Calu3 (cell line): ENCODE data around the gene MRPL11. TPM values are rescaled to one million over a fixed set of nuclear protein-coding genes. Genes with fewer than 3 reads are reported as not detected.

ENCODE experiments used
- BruUV-seq: library from RNA; stranded (reverse); fragments of 400-500 nt; replicated peaks from 2 replicates; lab custom pipeline; 2021; lab: Mats Ljungman, UMichigan
- CTCF ChIA-PET: fragments of 300-600 bp; sonication (Branson Sonifier 250); formaldehyde crosslinking; loops from one replicate; lab custom pipeline; 2022; ENCODE audit warnings: antibody characterized with exemption; lab: Charles Lee
- DNase-seq: peaks from one replicate; pipeline ENCODE4 v3.0.0; 2022
- H3K27ac Mint-ChIP-seq: one replicate; pipeline ENCODE4 v1.8.0; 2022; ENCODE audit warnings: mixed read lengths; ENCODE audit not compliant: unreplicated experiment
- H3K27me3 Mint-ChIP-seq: one replicate; pipeline ENCODE4 v1.8.0; 2022; ENCODE audit warnings: mixed read lengths; ENCODE audit not compliant: unreplicated experiment
- H3K36me3 Mint-ChIP-seq: one replicate; pipeline ENCODE4 v1.8.0; 2022; ENCODE audit warnings: mild to moderate bottlenecking, moderate library complexity, mixed read lengths; ENCODE audit not compliant: insufficient read depth, unreplicated experiment
- H3K4me1 Mint-ChIP-seq: one replicate; pipeline ENCODE4 v1.8.0; 2022; ENCODE audit warnings: mild to moderate bottlenecking, low read depth, mixed read lengths; ENCODE audit not compliant: unreplicated experiment
- H3K4me3 Mint-ChIP-seq: one replicate; pipeline ENCODE4 v1.8.0; 2022; ENCODE audit warnings: mild to moderate bottlenecking, low read depth, moderate library complexity, mixed read lengths; ENCODE audit not compliant: unreplicated experiment
- H3K9me3 Mint-ChIP-seq: one replicate; pipeline ENCODE4 v1.8.0; 2022; ENCODE audit warnings: low read depth, mixed read lengths; ENCODE audit not compliant: unreplicated experiment
- intact Hi-C: fragments of 100-400 bp; cut with micrococcal nuclease; formaldehyde crosslinking; loops from one replicate; pipeline ENCODE4 v1.10.0; 2022; ENCODE audit not compliant: unreplicated experiment
- total RNA-seq: library from RNA; stranded (reverse); gene quantifications from 2 replicates; pipeline ENCODE4 v1.2.3, GENCODE V29; 2022
- TF ChIP-seq, protein P1 (sequence below): fragments of 200-600 bp; IDR thresholded peaks from one replicate; pipeline ENCODE4 v1.8.0; 2022; ENCODE audit warnings: antibody characterized with exemption; ENCODE audit not compliant: unreplicated experiment

The MRPL11 gene
- total RNA-seq, 1 experiment from 2014 or later = 79.6 TPM

DNA sequence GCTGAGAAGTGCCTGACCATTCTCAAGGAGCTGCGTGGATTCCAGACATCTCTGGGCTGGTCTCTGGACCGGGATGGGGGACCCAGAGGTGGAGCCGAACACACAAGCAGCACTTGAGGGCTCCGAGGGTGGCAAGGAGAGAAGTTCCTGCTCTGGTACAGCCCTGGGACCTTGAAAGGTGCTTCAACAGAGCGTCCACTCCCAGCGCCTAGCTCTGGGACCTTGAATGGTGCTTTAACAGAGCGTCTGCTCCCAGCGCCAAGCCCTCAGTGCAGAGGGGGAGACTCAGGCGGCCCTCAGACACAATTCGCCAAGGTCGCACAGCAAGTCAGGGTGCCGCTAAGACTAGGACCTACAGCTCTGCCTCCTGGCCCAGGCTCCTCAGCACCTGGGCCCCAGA is 28.5 kb downstream of the MRPL11 start:
- TF ChIP-seq, protein P1, sequence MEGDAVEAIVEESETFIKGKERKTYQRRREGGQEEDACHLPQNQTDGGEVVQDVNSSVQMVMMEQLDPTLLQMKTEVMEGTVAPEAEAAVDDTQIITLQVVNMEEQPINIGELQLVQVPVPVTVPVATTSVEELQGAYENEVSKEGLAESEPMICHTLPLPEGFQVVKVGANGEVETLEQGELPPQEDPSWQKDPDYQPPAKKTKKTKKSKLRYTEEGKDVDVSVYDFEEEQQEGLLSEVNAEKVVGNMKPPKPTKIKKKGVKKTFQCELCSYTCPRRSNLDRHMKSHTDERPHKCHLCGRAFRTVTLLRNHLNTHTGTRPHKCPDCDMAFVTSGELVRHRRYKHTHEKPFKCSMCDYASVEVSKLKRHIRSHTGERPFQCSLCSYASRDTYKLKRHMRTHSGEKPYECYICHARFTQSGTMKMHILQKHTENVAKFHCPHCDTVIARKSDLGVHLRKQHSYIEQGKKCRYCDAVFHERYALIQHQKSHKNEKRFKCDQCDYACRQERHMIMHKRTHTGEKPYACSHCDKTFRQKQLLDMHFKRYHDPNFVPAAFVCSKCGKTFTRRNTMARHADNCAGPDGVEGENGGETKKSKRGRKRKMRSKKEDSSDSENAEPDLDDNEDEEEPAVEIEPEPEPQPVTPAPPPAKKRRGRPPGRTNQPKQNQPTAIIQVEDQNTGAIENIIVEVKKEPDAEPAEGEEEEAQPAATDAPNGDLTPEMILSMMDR = no peak
- CTCF ChIA-PET = interaction anchor here (0.6 to 1.7 kb wide), 2 partner anchors 11 to 365 kb away, joined by 3 to 6 read pairs; no protein-coding TSS in a partner anchor
- Mint-ChIP-seq H3K4me3 (no peak overlapping the region), H3K9me3 (no peaks in the 10 kb centered on the region), H3K27ac (no peak overlapping the region), H3K27me3 (peaks cover 97% of the 10 kb centered on the region), H3K4me1 (no peaks in the 10 kb centered on the region), H3K36me3 (no peaks in the 10 kb centered on the region)
- no TSS peak for BruUV-seq
- DNase-seq = no peak
- intact Hi-C loops = no loop called here

DNA sequence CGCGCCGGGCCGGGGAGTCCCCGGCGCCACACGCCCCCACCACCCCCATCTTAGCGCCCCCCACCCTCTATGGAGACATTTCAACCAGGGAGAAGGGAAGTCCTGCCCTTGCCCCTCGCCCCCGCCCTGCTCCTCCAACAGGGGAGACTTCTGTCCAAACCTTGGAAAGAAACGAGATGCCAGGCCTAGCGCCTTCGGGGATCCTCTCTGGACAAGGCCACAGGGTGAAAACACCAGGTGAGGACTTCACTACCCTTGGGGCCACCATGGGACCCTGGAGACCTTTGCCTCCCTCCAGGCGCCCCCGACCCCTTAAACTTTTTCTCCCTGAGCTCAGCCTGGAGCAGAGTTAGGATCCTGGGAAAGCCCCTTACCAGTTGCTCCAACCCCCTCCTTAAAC is 29.4 kb downstream of the MRPL11 start:
- intact Hi-C loops = no loop called here
- Mint-ChIP-seq H3K36me3 (no peaks in the 10 kb centered on the region), H3K9me3 (no peaks in the 10 kb centered on the region), H3K4me3 (no peak overlapping the region), H3K4me1 (no peaks in the 10 kb centered on the region), H3K27me3 (peaks cover 97% of the 10 kb centered on the region), H3K27ac (no peak overlapping the region)
- DNase-seq = no peak
- TF ChIP-seq, protein P1 = no peak
- no TSS peak for BruUV-seq
- CTCF ChIA-PET = interaction anchor here (1.4 to 1.7 kb wide), 3 partner anchors 12 to 269 kb away, joined by 3 to 9 read pairs (median 6); partner anchors contain the start of genes MRPL11 and RBM4B

DNA sequence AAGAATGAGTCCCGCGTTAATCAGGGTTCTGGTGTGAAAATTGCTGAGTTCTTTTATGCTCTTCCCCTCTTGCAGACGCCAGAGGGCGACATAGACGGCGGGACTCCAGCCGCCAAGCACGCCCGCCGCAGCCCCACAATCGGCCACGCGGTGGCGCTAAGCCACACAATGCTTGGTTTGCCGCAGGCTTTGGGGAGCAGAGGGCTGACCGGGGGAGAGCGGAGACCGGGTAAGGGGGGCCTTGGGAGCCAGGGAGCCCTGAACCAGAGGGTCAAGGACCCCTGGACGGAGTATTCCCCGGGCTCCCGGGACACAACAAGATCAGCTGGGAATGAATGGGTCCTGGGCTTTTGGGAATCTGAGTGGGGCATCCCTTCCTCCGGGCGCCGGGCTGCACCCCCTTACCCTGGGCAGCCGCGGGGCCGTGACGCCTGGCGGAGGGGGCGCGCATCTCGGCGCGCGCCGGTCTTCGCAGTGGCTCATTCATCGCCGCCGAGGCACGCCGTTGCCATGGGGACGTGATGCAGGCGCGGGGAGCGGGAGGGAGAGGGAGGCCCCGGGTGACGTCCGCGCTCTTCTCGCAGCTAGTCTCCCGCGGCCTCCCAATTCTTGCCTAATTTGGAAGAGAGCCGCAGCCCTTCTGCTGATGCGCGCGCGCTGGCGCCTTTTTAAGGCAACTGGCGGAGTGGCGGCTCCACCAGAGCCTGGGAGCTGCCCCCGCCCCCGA is 30.0 kb downstream of the MRPL11 start:
- TF ChIP-seq, protein P1 = peak; percentile 99
- no peak overlapping the region for H3K27ac Mint-ChIP-seq
- no peaks in the 10 kb centered on the region for H3K36me3 Mint-ChIP-seq
- H3K27me3 Mint-ChIP-seq = peaks cover 97% of the 10 kb centered on the region
- intact Hi-C loops = loop anchor here (1.0 kb wide), 1 partner anchor 22 kb away; no protein-coding TSS in a partner anchor
- no peaks in the 10 kb centered on the region for H3K9me3 Mint-ChIP-seq
- BruUV-seq = no TSS peak
- peak overlapping the region; percentile 47 for H3K4me3 Mint-ChIP-seq
- peak; percentile 93 for DNase-seq
- CTCF ChIA-PET = interaction anchor here (0.5 to 1.8 kb wide), 6 partner anchors 10 to 384 kb away, joined by 3 to 9 read pairs (median 4); partner anchors contain the start of genes MRPL11 and RBM4B
- H3K4me1 Mint-ChIP-seq = no peaks in the 10 kb centered on the region

DNA sequence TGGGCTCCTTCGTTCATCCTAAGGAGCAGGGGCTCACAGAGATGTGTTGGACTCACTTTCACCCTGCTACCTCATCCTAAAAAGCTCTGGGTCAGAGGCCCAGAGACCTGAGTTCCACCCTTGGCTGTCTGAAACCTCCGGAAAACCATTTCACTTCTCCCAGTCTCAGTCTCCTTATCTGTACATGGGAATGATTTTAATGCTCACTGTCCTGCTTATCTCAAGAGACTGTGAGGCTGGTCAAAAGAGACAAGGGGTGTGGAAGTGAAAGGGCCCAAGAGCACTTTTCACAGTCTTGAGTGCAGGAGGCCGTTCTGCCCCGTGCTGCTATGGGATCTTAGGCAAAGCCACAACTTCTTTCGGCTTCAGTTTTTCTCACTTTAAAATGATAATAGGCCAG is 31.0 kb downstream of the MRPL11 start:
- Mint-ChIP-seq H3K27me3 (peaks cover 97% of the 10 kb centered on the region), H3K4me3 (no peak overlapping the region), H3K36me3 (no peaks in the 10 kb centered on the region), H3K27ac (no peak overlapping the region), H3K4me1 (no peaks in the 10 kb centered on the region), H3K9me3 (no peaks in the 10 kb centered on the region)
- no peak for DNase-seq
- intact Hi-C loops = loop anchor here (1.0 kb wide), 1 partner anchor 23 kb away; no protein-coding TSS in a partner anchor
- no TSS peak for BruUV-seq
- TF ChIP-seq, protein P1 = no peak
- CTCF ChIA-PET = interaction anchor here (1.8 kb wide), 1 partner anchor 11 kb away, joined by 5 read pairs; no protein-coding TSS in a partner anchor
